K562 (cell line): ENCODE measurements around the gene NRXN3. TPM values are rescaled to one million over a fixed set of nuclear protein-coding genes. Genes with fewer than 3 reads are reported as not detected.

Experiments
- CXXC5 ChIP-seq: fragments of 250-450 bp; sonication (Bioruptor Pico); IDR thresholded peaks from 2 replicates; pipeline ENCODE4 v1.8.0; 2022; ENCODE audit warnings: inconsistent platforms, mild to moderate bottlenecking, moderate library complexity
- FOXO4 ChIP-seq: fragments of 450-650 bp; formaldehyde crosslinking; IDR thresholded peaks from 2 replicates; pipeline ENCODE4 v1.4.0; 2020; ENCODE audit warnings: mild to moderate bottlenecking, moderate library complexity
- KDM4B ChIP-seq, 2 experiments: fragments of 450-650 bp in 1 of 2; sonication (generic) in 1 of 2; IDR thresholded peaks; 2 replicates each; pipeline ENCODE4 v1.6.1; 2016 to 2017; ENCODE audit warnings: borderline replicate concordance in 2 of 2, antibody characterized with exemption in 1 of 2, low read depth in 1 of 2, mild to moderate bottlenecking in 1 of 2
- LCOR ChIP-seq: sonication (generic); formaldehyde crosslinking; IDR thresholded peaks from 2 replicates; pipeline ENCODE4 v1.8.0; 2022; ENCODE audit warnings: mild to moderate bottlenecking, missing genetic modification reagents
- MYNN ChIP-seq, 2 experiments: sonication (generic); formaldehyde crosslinking in 1 of 2; IDR thresholded peaks; 2 replicates each; pipeline versions ENCODE4 v1.5.0 to v1.6.1; 2016 to 2020; ENCODE audit warnings: antibody characterized with exemption in 1 of 2, missing genetic modification reagents in 1 of 2
- TFE3 ChIP-seq: fragments of 450-650 bp; formaldehyde crosslinking; IDR thresholded peaks from 2 replicates; pipeline ENCODE4 v1.4.0; 2020; ENCODE audit warnings: mild to moderate bottlenecking, mixed read lengths
- YY1 ChIP-seq, 3 experiments: IDR thresholded peaks; 2 replicates each; pipeline ENCODE4 v1.6.1; 2011; ENCODE audit warnings: low read length in 2 of 3, mild to moderate bottlenecking in 2 of 3, moderate library complexity in 2 of 3, borderline replicate concordance in 1 of 3, control low read depth in 1 of 3, low read depth in 1 of 3; ENCODE audit not compliant: insufficient read depth in 3 of 3, insufficient replicate concordance in 2 of 3, control insufficient read depth in 1 of 3, insufficient read length in 1 of 3; ENCODE audit errors: extremely low read depth in 1 of 3
- ZBTB11 ChIP-seq, 3 experiments: fragments of 200-800 bp in 1 of 3; fragments of 250-450 bp in 1 of 3; fragments of 450-650 bp in 1 of 3; sonication (Bioruptor Pico) in 1 of 3; sonication (Bioruptor generic) in 1 of 3; formaldehyde crosslinking in 1 of 3; IDR thresholded peaks; 2 replicates each; pipeline versions ENCODE4 v1.6.1 to v1.8.0; 2016 to 2022; ENCODE audit warnings: mild to moderate bottlenecking in 2 of 3, missing genetic modification characterization in 2 of 3, missing compliant biosample characterization in 1 of 3, moderate library complexity in 1 of 3
- ZMIZ1 ChIP-seq, 2 experiments: fragments of 150-350 bp in 1 of 2; IDR thresholded peaks; 2 replicates each; pipeline ENCODE4 v1.6.1; 2012 to 2016; ENCODE audit warnings: low read depth in 2 of 2, low read length in 2 of 2, mild to moderate bottlenecking in 1 of 2, moderate library complexity in 1 of 2
- polyA plus RNA-seq, 8 experiments: library from polyadenylated mRNA; depleted of rRNA in 4 of 8; stranded (reverse) in 5 of 8; unstranded in 3 of 8; fragments of >200 nt; fragmentation: Nextera tagmentation in 2 of 8; fragmentation: Illumina TruSeq in 1 of 8; extraction: Ambion mirVana in 2 of 8; extraction: Trizol in 1 of 8; gene quantifications; 2 replicates each; pipeline versions ENCODE4 v1.2.1 to v1.2.3, GENCODE V29; 2011 to 2014; ENCODE audit warnings: inconsistent platforms in 1 of 8, missing spikeins in 1 of 8
- total RNA-seq, 7 experiments: library from RNA; depleted of rRNA in 6 of 7; stranded (reverse); fragments of >200 nt in 6 of 7; fragmentation: Illumina TruSeq in 2 of 7; extraction: Trizol in 2 of 7; gene quantifications; 2 replicates each; pipeline versions ENCODE4 v1.2.1 to v1.2.3, GENCODE V29; 2011 to 2021; ENCODE audit warnings: low replicate concordance in 1 of 7

NRXN3 gene
- total and polyA plus RNA-seq, 9 of the 15 experiments (the other 6 are each of a cell fraction or from before 2014, with no cell fraction given), result 0.09 TPM; not detected in 8

- TF ChIP-seq ZBTB11 (CRISPR knock-in tag; IDR thresholded peaks at IDR 0.05) (no peak), ZMIZ1 (IDR thresholded peaks at IDR 0.05; ENCODE audit: low read depth in 2 of 2, low read length in 2 of 2) (no peak), TFE3 (CRISPR knock-in tag) (no peak), CXXC5 (no peak), MYNN (IDR thresholded peaks at IDR 0.05) (no peak), MYNN (CRISPR knock-in tag; IDR thresholded peaks at IDR 0.05) (no peak), KDM4B (IDR thresholded peaks at IDR 0.05; ENCODE audit: borderline replicate concordance in 2 of 2, low read depth in 1 of 2) (no peak), FOXO4 (CRISPR knock-in tag) (no peak), YY1 (IDR thresholded peaks at IDR 0.05; ENCODE audit: borderline replicate concordance in 1 of 3, control insufficient read depth in 1 of 3, extremely low read depth in 1 of 3, insufficient read depth in 3 of 3, insufficient read length in 1 of 3, insufficient replicate concordance in 2 of 3, low read depth in 1 of 3, low read length in 2 of 3) (no peak), LCOR (CRISPR knock-in tag) (no peak)
- TF ChIP-seq, all 486 proteins: peak for 0
These were observed 1155.4 kb downstream of the NRXN3 start (continued) for GRCh38 chr14:79325557-79325956.
